WTC11 (cell line): Measurements from ENCODE around the gene PIGS. TPM values are rescaled to one million over a fixed set of nuclear protein-coding genes. Genes with fewer than 3 reads are reported as not detected.

Experiments
- AR ChIP-seq: fragments of 250-450 bp; sonication (Bioruptor Pico); IDR thresholded peaks from 2 replicates; pipeline ENCODE4 v1.9.0; 2021; ENCODE audit warnings: mild to moderate bottlenecking
- ARID4B ChIP-seq: sonication (generic); formaldehyde crosslinking; IDR thresholded peaks from 2 replicates; pipeline ENCODE4 v1.8.0; 2023; ENCODE audit warnings: missing genetic modification reagents, mild to moderate bottlenecking, borderline replicate concordance
- ATF1 ChIP-seq: sonication (generic); formaldehyde crosslinking; IDR thresholded peaks from 2 replicates; pipeline ENCODE4 v1.8.1; 2023; ENCODE audit warnings: mild to moderate bottlenecking, moderate library complexity, missing genetic modification reagents
- CBFB ChIP-seq: sonication (generic); formaldehyde crosslinking; IDR thresholded peaks from 2 replicates; pipeline ENCODE4 v1.8.1; 2022; ENCODE audit warnings: mild to moderate bottlenecking, low read depth, missing genetic modification reagents
- CREB1 ChIP-seq: sonication (generic); formaldehyde crosslinking; IDR thresholded peaks from 2 replicates; pipeline ENCODE4 v1.8.0; 2023; ENCODE audit warnings: mild to moderate bottlenecking, missing genetic modification reagents
- CREM ChIP-seq: sonication (generic); formaldehyde crosslinking; IDR thresholded peaks from 2 replicates; pipeline ENCODE4 v1.8.1; 2022; ENCODE audit warnings: mild to moderate bottlenecking, missing genetic modification reagents, moderate library complexity
- E2F5 ChIP-seq: sonication (generic); formaldehyde crosslinking; IDR thresholded peaks from 2 replicates; pipeline ENCODE4 v1.8.1; 2022; ENCODE audit warnings: mild to moderate bottlenecking, moderate library complexity, missing genetic modification reagents
- ELF4 ChIP-seq: sonication (generic); formaldehyde crosslinking; IDR thresholded peaks from 2 replicates; pipeline ENCODE4 v1.8.1; 2022; ENCODE audit warnings: low read depth, mild to moderate bottlenecking, moderate library complexity, missing genetic modification reagents
- EMX1 ChIP-seq: fragments of 250-450 bp; sonication (Bioruptor Pico); IDR thresholded peaks from 2 replicates; pipeline ENCODE4 v1.8.0; 2021; ENCODE audit warnings: mild to moderate bottlenecking
- ETV6 ChIP-seq: sonication (generic); formaldehyde crosslinking; IDR thresholded peaks from 2 replicates; pipeline ENCODE4 v1.8.1; 2022; ENCODE audit warnings: mild to moderate bottlenecking, missing genetic modification reagents
- FOXK1 ChIP-seq: sonication (generic); formaldehyde crosslinking; IDR thresholded peaks from 2 replicates; pipeline ENCODE4 v1.8.0; 2022; ENCODE audit warnings: mild to moderate bottlenecking, moderate library complexity, missing genetic modification reagents
- FOXP4 ChIP-seq: sonication (generic); formaldehyde crosslinking; IDR thresholded peaks from 2 replicates; pipeline ENCODE4 v1.8.0; 2022; ENCODE audit warnings: mild to moderate bottlenecking, missing genetic modification reagents
- IRF1 ChIP-seq: sonication (generic); formaldehyde crosslinking; IDR thresholded peaks from 2 replicates; pipeline ENCODE4 v1.8.0; 2023; ENCODE audit warnings: missing genetic modification reagents
- MXD4 ChIP-seq: fragments of 250-450 bp; sonication (Bioruptor Pico); IDR thresholded peaks from 2 replicates; pipeline ENCODE4 v1.8.0; 2021; ENCODE audit warnings: mild to moderate bottlenecking, moderate library complexity, borderline replicate concordance
- NR1H2 ChIP-seq: sonication (generic); formaldehyde crosslinking; IDR thresholded peaks from 2 replicates; pipeline ENCODE4 v1.9.0; 2021; ENCODE audit warnings: mild to moderate bottlenecking, moderate library complexity, missing genetic modification reagents
- NR3C1 ChIP-seq: sonication (generic); formaldehyde crosslinking; conservative IDR thresholded peaks from 2 replicates; pipeline ENCODE4 v1.8.1; 2023; ENCODE audit warnings: low read depth, mild to moderate bottlenecking, missing genetic modification reagents
- PRRX2 ChIP-seq: fragments of 250-450 bp; sonication (Bioruptor Pico); IDR thresholded peaks from 2 replicates; pipeline ENCODE4 v1.8.0; 2021; ENCODE audit warnings: mild to moderate bottlenecking
- SMAD4 ChIP-seq: sonication (generic); formaldehyde crosslinking; IDR thresholded peaks from 2 replicates; pipeline ENCODE4 v1.8.0; 2022; ENCODE audit warnings: mild to moderate bottlenecking, missing genetic modification reagents
- STAT6 ChIP-seq: sonication (generic); formaldehyde crosslinking; conservative IDR thresholded peaks from 2 replicates; pipeline ENCODE4 v1.8.1; 2023; ENCODE audit warnings: mild to moderate bottlenecking, low read depth, missing genetic modification reagents, moderate library complexity
- TEAD4 ChIP-seq: sonication (generic); formaldehyde crosslinking; IDR thresholded peaks from 2 replicates; pipeline ENCODE4 v1.8.0; 2022; ENCODE audit warnings: mild to moderate bottlenecking, missing genetic modification reagents
- USF1 ChIP-seq: sonication (generic); formaldehyde crosslinking; IDR thresholded peaks from 2 replicates; pipeline ENCODE4 v1.8.0; 2022; ENCODE audit warnings: mild to moderate bottlenecking, missing genetic modification reagents
- ZNF138 ChIP-seq: sonication (generic); formaldehyde crosslinking; conservative IDR thresholded peaks from 2 replicates; pipeline ENCODE4 v1.8.1; 2022; ENCODE audit warnings: mild to moderate bottlenecking, moderate library complexity, missing genetic modification reagents
- ZNF232 ChIP-seq: sonication (generic); formaldehyde crosslinking; IDR thresholded peaks from 2 replicates; pipeline ENCODE4 v1.8.0; 2022; ENCODE audit warnings: mild to moderate bottlenecking, missing genetic modification reagents
- ZNF671 ChIP-seq: fragments of 250-450 bp; sonication (Bioruptor Pico); IDR thresholded peaks from 2 replicates; pipeline ENCODE4 v1.8.0; 2021; ENCODE audit warnings: mild to moderate bottlenecking
- total RNA-seq: library from RNA; stranded (reverse); gene quantifications from 3 replicates; pipeline ENCODE4 v1.2.3, GENCODE V29; 2021

PIGS gene
- total RNA-seq, 1 experiment from 2014 or later: 50.6 TPM

GRCh38 chr17:28598799-28599310 is 27.5 kb upstream of the PIGS start, which contains the start of gene SPAG5 (continued):
- TF ChIP-seq IRF1 (CRISPR knock-in tag): no peak; the same call in 1 of the 2 replicates
- 0 out of 2 replicates have a peak, but pooled peaks have one; percentile 23 for TF ChIP-seq TEAD4
- TF ChIP-seq NR3C1 (CRISPR knock-in tag): no peak
- no peak for TF ChIP-seq FOXP4
- TF ChIP-seq ETV6 (CRISPR knock-in tag): no peak
- TF ChIP-seq E2F5 (CRISPR knock-in tag): peak; percentile 84
- TF ChIP-seq NR1H2 (CRISPR knock-in tag): no peak
- TF ChIP-seq FOXK1 (CRISPR knock-in tag): peak; percentile 63; the same call in 1 of the 2 replicates
- TF ChIP-seq SMAD4 (CRISPR knock-in tag): 0 out of 2 replicates have a peak, but pooled peaks have one; percentile 38
- 0 out of 2 replicates have a peak, but pooled peaks have one; percentile 34 for TF ChIP-seq ZNF232 (CRISPR knock-in tag)
- no peak for TF ChIP-seq ZNF138 (CRISPR knock-in tag)
- 0 out of 2 replicates have a peak, but pooled peaks have one; percentile 49 for TF ChIP-seq CREM (CRISPR knock-in tag)
- no peak for TF ChIP-seq ZNF671 (CRISPR knock-in tag)
- no peak for TF ChIP-seq CBFB (CRISPR knock-in tag)
- TF ChIP-seq ARID4B (CRISPR knock-in tag): peak; percentile 40; the same call in 1 of the 2 replicates
- TF ChIP-seq EMX1 (CRISPR knock-in tag): no peak
- no peak for TF ChIP-seq CREB1 (CRISPR knock-in tag)
- TF ChIP-seq ATF1 (CRISPR knock-in tag): 0 out of 2 replicates have a peak, but pooled peaks have one; percentile 11
- TF ChIP-seq MXD4 (CRISPR knock-in tag): no peak
- TF ChIP-seq PRRX2 (CRISPR knock-in tag): no peak
- 0 out of 2 replicates have a peak, but pooled peaks have one; percentile 42 for TF ChIP-seq ELF4
- TF ChIP-seq USF1: 0 out of 2 replicates have a peak, but pooled peaks have one; percentile 15
- TF ChIP-seq STAT6 (CRISPR knock-in tag): no peak
- no peak for TF ChIP-seq AR (CRISPR knock-in tag)
